B cell (primary cell): ENCODE measurements around the gene RFX3.

Experiments used
- CTCF ChIP-seq: fragments of 200-600 bp; IDR thresholded peaks from one replicate; pipeline ENCODE4 v1.8.0; 2022; ENCODE audit warnings: antibody characterized with exemption, mild to moderate bottlenecking
- EZH2 ChIP-seq: IDR thresholded peaks from 2 replicates; pipeline ENCODE4 v1.6.1; 2012; ENCODE audit warnings: borderline replicate concordance, low read depth, mild to moderate bottlenecking, moderate library complexity, low read length; ENCODE audit not compliant: insufficient read depth, poor library complexity, severe bottlenecking

DNA sequence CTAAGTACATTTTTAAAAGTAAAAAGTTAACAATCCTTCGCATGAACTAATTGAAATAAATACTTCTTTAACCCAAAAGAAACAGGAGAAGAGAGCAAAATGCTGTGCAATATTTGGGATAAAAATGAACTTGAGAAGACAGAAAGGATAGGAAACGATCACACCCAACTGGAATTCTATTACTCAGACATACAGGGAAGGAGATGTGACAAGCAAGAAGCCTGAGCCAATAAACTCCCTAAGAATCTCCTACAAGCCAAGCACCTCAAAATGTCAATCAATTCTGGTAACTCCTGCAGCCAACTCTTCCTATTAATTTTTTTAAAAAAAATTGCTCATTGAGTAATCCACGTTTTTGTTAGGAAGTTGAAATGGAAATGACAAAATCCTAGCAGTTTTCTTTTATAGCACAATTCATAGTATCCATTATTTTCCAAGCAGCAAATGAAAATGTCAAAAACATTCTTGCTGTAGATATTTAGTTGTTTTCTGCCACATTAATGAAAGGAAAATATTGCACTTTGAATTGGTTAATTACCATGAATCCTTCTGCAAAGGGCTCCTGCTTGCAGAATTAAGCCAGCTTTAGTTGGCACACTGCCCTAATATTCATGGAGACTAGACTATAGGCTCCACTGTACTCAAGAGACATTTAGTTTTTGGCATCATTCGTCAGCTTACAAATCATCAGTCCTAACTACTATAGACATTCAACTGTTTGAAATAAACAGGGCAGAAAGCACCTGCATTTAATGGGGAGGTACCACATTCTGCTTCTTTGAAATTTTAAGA lies 89.0 kb downstream of the RFX3 start:
- no peak for TF ChIP-seq CTCF
- no peak for TF ChIP-seq EZH2
